K562 (cell line): ENCODE results near the gene MATR3. TPM values are rescaled to one million over a fixed set of nuclear protein-coding genes. Genes with fewer than 3 reads are reported as not detected.
A peak's percentile ranks its signal among the peaks of the same experiment; 100 is the strongest.

Source experiments
- ATAC-seq: fragments of 200-7000 bp; cut with Tn5 transposase; 3 replicates; pipeline ENCODE4 v1.9.1; 2020; ENCODE audit warnings: moderate library complexity
- BruUV-seq: library from RNA; stranded (reverse); fragments of 400-500 nt; replicated peaks from 2 replicates; lab custom pipeline; 2021; lab: Mats Ljungman, UMichigan
- CTCF ChIA-PET: fragments of 300-600 bp; formaldehyde crosslinking; extraction: SDS; loops from one replicate; lab custom pipeline; 2021; ENCODE audit warnings: low intra/inter-chr PET ratio; lab: Yijun Ruan, JAX
- POLR2A ChIA-PET: fragments of 300-600, 350-650 bp; sonication (Branson Sonifier 250); formaldehyde crosslinking; extraction: SDS; loops from one replicate; lab custom pipeline; 2021; ENCODE audit warnings: antibody characterized with exemption, inconsistent platforms; lab: Yijun Ruan, JAX
- DNase-seq, 4 experiments: peaks; one replicate each; pipeline versions ENCODE4 v3.0.0 to v3.0.0-alpha.2; 2011 to 2018; ENCODE audit warnings: low spot score in 3 of 4, mixed read lengths in 3 of 4; ENCODE audit errors: extremely low read depth in 1 of 4
- FAIRE-seq: peaks from 2 replicates; lab custom pipeline; 2011; peaks lifted over from hg19 to GRCh38; lab: Jason Lieb, UNC
- H2AFZ ChIP-seq: 2 replicates; pipeline ENCODE4 v1.6.0; 2011; ENCODE audit warnings: low read depth, low read length, control low read depth, inconsistent platforms
- H3K27ac ChIP-seq: fragments of 200-600 bp; 3 replicates; pipeline ENCODE4 v1.8.0; 2011; ENCODE audit warnings: low read depth, mild to moderate bottlenecking, control low read depth, inconsistent platforms, low read length, moderate library complexity, mixed read lengths; ENCODE audit errors: extremely low read depth
- H3K27me3 ChIP-seq, 2 experiments: fragments of 300-600 bp in 1 of 2; 2 replicates in 1 of 2; 3 replicates in 1 of 2; pipeline versions ENCODE4 v1.6.0 to v1.8.0; 2011; ENCODE audit warnings: inconsistent platforms in 2 of 2, low read length in 2 of 2, mild to moderate bottlenecking in 1 of 2, mixed read lengths in 1 of 2, moderate library complexity in 1 of 2; ENCODE audit not compliant: control insufficient read depth in 2 of 2, insufficient read depth in 2 of 2
- H3K36me3 ChIP-seq: fragments of 300-600 bp; 3 replicates; pipeline ENCODE4 v1.8.0; 2011; ENCODE audit warnings: mild to moderate bottlenecking, low read length, inconsistent platforms; ENCODE audit not compliant: control insufficient read depth, insufficient read depth
- H3K4me1 ChIP-seq, 2 experiments: fragments of 200-600 bp in 1 of 2; replicated peaks in 1 of 2; 2 replicates in 1 of 2; 3 replicates in 1 of 2; pipeline versions ENCODE4 v1.5.1 to v1.8.0; 2011; ENCODE audit warnings: inconsistent platforms in 2 of 2, low read length in 2 of 2, mild to moderate bottlenecking in 1 of 2, mixed read lengths in 1 of 2, moderate library complexity in 1 of 2; ENCODE audit not compliant: control insufficient read depth in 2 of 2, insufficient read depth in 2 of 2
- H3K4me2 ChIP-seq: 2 replicates; pipeline ENCODE4 v1.6.1; 2011; ENCODE audit warnings: low read length, control low read depth, inconsistent platforms, mixed read lengths; ENCODE audit not compliant: insufficient read depth
- H3K4me3 ChIP-seq: fragments of 200-600 bp; sonication (generic), shearing (Covaris generic); 2 replicates; pipeline ENCODE4 v1.5.1; 2016; ENCODE audit warnings: control low read depth, inconsistent platforms
- H3K79me2 ChIP-seq: fragments of 200-600 bp; 3 replicates; pipeline ENCODE4 v1.8.0; 2011; ENCODE audit warnings: low read length, inconsistent platforms; ENCODE audit not compliant: control insufficient read depth, insufficient read depth
- H3K9ac ChIP-seq, 2 experiments: 2 replicates each; pipeline versions ENCODE4 v1.6.0 to v1.6.1; 2011; ENCODE audit warnings: low read depth in 2 of 2, low read length in 2 of 2, control low read depth in 1 of 2, inconsistent platforms in 1 of 2, mild to moderate bottlenecking in 1 of 2, mixed read lengths in 1 of 2; ENCODE audit not compliant: insufficient read depth in 1 of 2
- H3K9me1 ChIP-seq: one replicate; pipeline ENCODE4 v1.6.0; 2011; ENCODE audit warnings: inconsistent platforms, mild to moderate bottlenecking, low read length, moderate library complexity; ENCODE audit not compliant: control insufficient read depth, insufficient read depth
- H3K9me3 ChIP-seq: replicated peaks from 2 replicates; pipeline ENCODE4 v1.5.1; 2011; ENCODE audit warnings: low read depth, low read length, inconsistent platforms; ENCODE audit not compliant: control insufficient read depth, insufficient read depth
- H4K20me1 ChIP-seq: replicated peaks from 2 replicates; pipeline ENCODE4 v1.6.1; 2011; ENCODE audit warnings: low read length, inconsistent platforms, mixed read lengths; ENCODE audit not compliant: control insufficient read depth, insufficient read depth
- CBX8 ChIP-seq: fragments of 200-600 bp; sonication (generic); IDR thresholded peaks from 2 replicates; pipeline ENCODE4 v1.6.1; 2012; ENCODE audit warnings: borderline replicate concordance, mixed run types, low read depth, mild to moderate bottlenecking, moderate library complexity, mixed read lengths, low read length, control low read depth, inconsistent platforms; ENCODE audit not compliant: poor library complexity, severe bottlenecking; ENCODE audit errors: extremely low read depth
- KDM2B ChIP-seq: fragments of 250-450 bp; sonication (Bioruptor Pico); IDR thresholded peaks from 2 replicates; pipeline ENCODE4 v1.8.0; 2021; ENCODE audit warnings: mild to moderate bottlenecking, moderate library complexity
- XRCC5 ChIP-seq: fragments of 200-400 bp; formaldehyde crosslinking; IDR thresholded peaks from 2 replicates; pipeline ENCODE4 v1.6.1; 2017; ENCODE audit warnings: low read depth, mild to moderate bottlenecking, low read length
- ZNF280A ChIP-seq: fragments of 450-650 bp; IDR thresholded peaks from 2 replicates; pipeline ENCODE4 v1.6.1; 2018; ENCODE audit warnings: mild to moderate bottlenecking, low read depth; ENCODE audit not compliant: partially characterized antibody
- WGBS: fragments of 100-300 bp; shearing (Covaris generic); methylation state at CpG from one replicate; pipeline ENCODE4 v1.1.6; 2016; ENCODE audit warnings: low coverage, mixed read lengths; ENCODE audit not compliant: insufficient coverage; ENCODE audit errors: missing lambda C conversion rate; 5-methylcytosine and 5-hydroxymethylcytosine counted together
- in situ Hi-C: fragments of 300-500 bp; cut with MboI; formaldehyde crosslinking; loops from 4 replicates; pipeline ENCODE4 v1.15.0; 2018; ENCODE audit warnings: inconsistent platforms, mixed read lengths
- intact Hi-C: fragments of 100-400 bp; cut with micrococcal nuclease; formaldehyde crosslinking; loops from 2 replicates; pipeline ENCODE4 v1.14.2; 2022
- polyA plus RNA-seq, 8 experiments: library from polyadenylated mRNA; depleted of rRNA in 4 of 8; stranded (reverse) in 5 of 8; unstranded in 3 of 8; fragments of >200 nt; fragmentation: Nextera tagmentation in 2 of 8; fragmentation: Illumina TruSeq in 1 of 8; extraction: Ambion mirVana in 2 of 8; extraction: Trizol in 1 of 8; gene quantifications; 2 replicates each; pipeline versions ENCODE4 v1.2.1 to v1.2.3, GENCODE V29; 2011 to 2014; ENCODE audit warnings: inconsistent platforms in 1 of 8, missing spikeins in 1 of 8
- total RNA-seq, 7 experiments: library from RNA; depleted of rRNA in 6 of 7; stranded (reverse); fragments of >200 nt in 6 of 7; fragmentation: Illumina TruSeq in 2 of 7; extraction: Trizol in 2 of 7; gene quantifications; 2 replicates each; pipeline versions ENCODE4 v1.2.1 to v1.2.3, GENCODE V29; 2011 to 2021; ENCODE audit warnings: low replicate concordance in 1 of 7
- TF ChIP-seq, protein P1 (sequence below), 2 experiments: fragments of 450-650 bp in 1 of 2; sonication (generic) in 1 of 2; formaldehyde crosslinking in 1 of 2; IDR thresholded peaks; 2 replicates each; pipeline versions ENCODE4 v1.7.1 to v1.9.0; 2016 to 2022; ENCODE audit warnings: inconsistent platforms in 1 of 2, mild to moderate bottlenecking in 1 of 2, missing genetic modification reagents in 1 of 2

MATR3 gene
- total and polyA plus RNA-seq, 9 of the 15 experiments (the other 6 are each of a cell fraction or from before 2014, with no cell fraction given), result 150 to 425 (median 263) TPM

- TF ChIP-seq ZNF280A, result no peak
- TF ChIP-seq CBX8, result no peak
- no peak for TF ChIP-seq XRCC5
- TF ChIP-seq KDM2B (CRISPR knock-in tag), result no peak
- TF ChIP-seq, protein P1, sequence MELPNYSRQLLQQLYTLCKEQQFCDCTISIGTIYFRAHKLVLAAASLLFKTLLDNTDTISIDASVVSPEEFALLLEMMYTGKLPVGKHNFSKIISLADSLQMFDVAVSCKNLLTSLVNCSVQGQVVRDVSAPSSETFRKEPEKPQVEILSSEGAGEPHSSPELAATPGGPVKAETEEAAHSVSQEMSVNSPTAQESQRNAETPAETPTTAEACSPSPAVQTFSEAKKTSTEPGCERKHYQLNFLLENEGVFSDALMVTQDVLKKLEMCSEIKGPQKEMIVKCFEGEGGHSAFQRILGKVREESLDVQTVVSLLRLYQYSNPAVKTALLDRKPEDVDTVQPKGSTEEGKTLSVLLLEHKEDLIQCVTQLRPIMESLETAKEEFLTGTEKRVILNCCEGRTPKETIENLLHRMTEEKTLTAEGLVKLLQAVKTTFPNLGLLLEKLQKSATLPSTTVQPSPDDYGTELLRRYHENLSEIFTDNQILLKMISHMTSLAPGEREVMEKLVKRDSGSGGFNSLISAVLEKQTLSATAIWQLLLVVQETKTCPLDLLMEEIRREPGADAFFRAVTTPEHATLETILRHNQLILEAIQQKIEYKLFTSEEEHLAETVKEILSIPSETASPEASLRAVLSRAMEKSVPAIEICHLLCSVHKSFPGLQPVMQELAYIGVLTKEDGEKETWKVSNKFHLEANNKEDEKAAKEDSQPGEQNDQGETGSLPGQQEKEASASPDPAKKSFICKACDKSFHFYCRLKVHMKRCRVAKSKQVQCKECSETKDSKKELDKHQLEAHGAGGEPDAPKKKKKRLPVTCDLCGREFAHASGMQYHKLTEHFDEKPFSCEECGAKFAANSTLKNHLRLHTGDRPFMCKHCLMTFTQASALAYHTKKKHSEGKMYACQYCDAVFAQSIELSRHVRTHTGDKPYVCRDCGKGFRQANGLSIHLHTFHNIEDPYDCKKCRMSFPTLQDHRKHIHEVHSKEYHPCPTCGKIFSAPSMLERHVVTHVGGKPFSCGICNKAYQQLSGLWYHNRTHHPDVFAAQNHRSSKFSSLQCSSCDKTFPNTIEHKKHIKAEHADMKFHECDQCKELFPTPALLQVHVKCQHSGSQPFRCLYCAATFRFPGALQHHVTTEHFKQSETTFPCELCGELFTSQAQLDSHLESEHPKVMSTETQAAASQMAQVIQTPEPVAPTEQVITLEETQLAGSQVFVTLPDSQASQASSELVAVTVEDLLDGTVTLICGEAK (IDR thresholded peaks at IDR 0.05), result no peak
- TF ChIP-seq, protein P1 (CRISPR knock-in tag; IDR thresholded peaks at IDR 0.05), result no peak
- Histone ChIP-seq H3K27ac (peak overlapping the region; percentile 99; the same call in 1 of the 3 replicates), H3K36me3 (peaks cover 41% of the 10 kb centered on the region), H3K9me1 (peaks cover 2% of the 10 kb centered on the region), H3K27me3 (no peaks in the 10 kb centered on the region), H3K4me3 (peak overlapping the region; percentile 88), H2AFZ (no peak overlapping the region), H3K9ac (peak overlapping the region in 1 of 2 experiments; percentile 99; a peak in 2 of 4 replicates), H3K4me1 (peaks cover 17 to 38% of the 10 kb centered on the region in 2 experiments), H3K4me2 (peak overlapping the region; percentile 96), H3K9me3 (no peaks in the 10 kb centered on the region), H4K20me1 (peaks cover 69% of the 10 kb centered on the region), H3K79me2 (peaks cover 81% of the 10 kb centered on the region)
- intact Hi-C loops (loop anchor here (2.0 kb wide), 1 partner anchor 45 kb away; the partner anchor contains the start of gene PAIP2), in situ Hi-C loops (no loop called here)
- WGBS, result 8% methylated on average over 6 of the region's 6 CpGs
- BruUV-seq, result no TSS peak
- no peak for DNase-seq
- FAIRE-seq, result no peak
- CTCF ChIA-PET, result no interaction called here
- POLR2A ChIA-PET, result interaction anchor here (0.6 to 6.9 kb wide), 6 partner anchors 9 to 1056 kb away, joined by 3 to 105 read pairs (median 6); no protein-coding TSS in a partner anchor
- ATAC-seq, result no peak
Measured at GRCh38 chr5:139296198-139296597, 2.7 kb downstream of the MATR3 start.
